ENCODE measurements around the gene LRRC71. TPM values are rescaled to one million over a fixed set of nuclear protein-coding genes. Genes with fewer than 3 reads are reported as not detected.

The LRRC71 gene
- total and polyA plus RNA-seq, 2 of the 8 experiments (the other 6 are each of a cell fraction or from before 2014, with no cell fraction given), result 0.05 TPM; not detected in 1

DNA sequence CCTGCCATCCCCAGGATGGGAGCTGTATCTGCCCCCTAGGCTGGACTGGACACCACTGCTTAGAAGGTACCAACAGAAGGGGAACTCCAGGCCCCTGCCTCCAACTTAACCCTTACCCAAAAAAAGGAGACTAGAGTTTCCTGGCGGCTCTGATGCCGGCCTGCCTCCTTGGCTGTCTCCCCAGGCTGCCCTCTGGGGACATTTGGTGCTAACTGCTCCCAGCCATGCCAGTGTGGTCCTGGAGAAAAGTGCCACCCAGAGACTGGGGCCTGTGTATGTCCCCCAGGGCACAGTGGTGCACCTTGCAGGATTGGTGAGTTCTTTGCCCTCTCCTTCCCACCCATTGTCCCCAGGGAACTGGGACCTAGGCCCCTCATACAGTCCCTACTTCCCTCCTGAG, 8.1 kb upstream of the LRRC71 start:
- TF ChIP-seq, protein P1, sequence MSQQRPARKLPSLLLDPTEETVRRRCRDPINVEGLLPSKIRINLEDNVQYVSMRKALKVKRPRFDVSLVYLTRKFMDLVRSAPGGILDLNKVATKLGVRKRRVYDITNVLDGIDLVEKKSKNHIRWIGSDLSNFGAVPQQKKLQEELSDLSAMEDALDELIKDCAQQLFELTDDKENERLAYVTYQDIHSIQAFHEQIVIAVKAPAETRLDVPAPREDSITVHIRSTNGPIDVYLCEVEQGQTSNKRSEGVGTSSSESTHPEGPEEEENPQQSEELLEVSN (IDR thresholded peaks at IDR 0.05), result no peak
- TF ChIP-seq YY1 (IDR thresholded peaks at IDR 0.05; ENCODE audit: low read depth, low read length), result no peak
- TF ChIP-seq SIN3A (conservative IDR thresholded peaks at IDR 0.05 in 1 of 2, IDR thresholded peaks at IDR 0.05 in 1 of 2; ENCODE audit: low read depth in 1 of 2, low read length in 2 of 2), result no peak
- no peak for TF ChIP-seq SRF (IDR thresholded peaks at IDR 0.05; ENCODE audit: low read depth, low read length)
- no peak for TF ChIP-seq ATF2 (IDR thresholded peaks at IDR 0.05; ENCODE audit: low read length)
- Histone ChIP-seq H3K23me2 (ENCODE audit: low read depth, low read length) (peaks cover 3% of the 10 kb centered on the region; the same call in 1 of the 2 replicates), H3K9ac (replicated peaks in 1 of 4; ENCODE audit: extremely low read depth in 1 of 4, low read depth in 3 of 4, low read length in 3 of 4) (no peak overlapping the region), H3K27ac (ENCODE audit: low read depth, low read length) (no peak overlapping the region), H3K27me3 (replicated peaks in 1 of 4; ENCODE audit: control insufficient read depth in 3 of 4, extremely low read depth in 1 of 4, insufficient read depth in 3 of 4, low read length in 3 of 4) (peaks cover 0 to 18% (median 11%) of the 10 kb centered on the region in 4 experiments; a peak in 6 of 7 replicates), H3K4me2 (ENCODE audit: insufficient read depth in 1 of 2, low read depth in 2 of 2, low read length in 2 of 2) (no peak overlapping the region), H3K36me3 (ENCODE audit: control insufficient read depth in 2 of 4, insufficient read depth in 4 of 4, low read length in 3 of 4) (no peaks in the 10 kb centered on the region), H4K91ac (replicated peaks; ENCODE audit: insufficient read length, low read length) (no peak overlapping the region), H3K18ac (ENCODE audit: extremely low read depth, low read length) (no peak overlapping the region), H2BK20ac (ENCODE audit: low read length) (no peak overlapping the region), H3K9me3 (ENCODE audit: insufficient read depth in 2 of 2, low read depth in 1 of 2, low read length in 1 of 2) (no peaks in the 10 kb centered on the region), H3K79me2 (ENCODE audit: control insufficient read depth in 1 of 2, insufficient read depth in 2 of 2, low read length in 2 of 2) (no peaks in the 10 kb centered on the region), H2AK5ac (ENCODE audit: low read depth, low read length) (peak overlapping the region; percentile 86; the same call in 1 of the 2 replicates), H2BK15ac (ENCODE audit: low read length) (no peak overlapping the region), H2BK12ac (ENCODE audit: low read depth, low read length) (no peak overlapping the region), H2BK5ac (ENCODE audit: low read depth, low read length) (no peak overlapping the region), H4K5ac (ENCODE audit: insufficient read length, low read depth, low read length) (no peak overlapping the region), H3K4me1 (replicated peaks in 1 of 4; ENCODE audit: control insufficient read depth in 3 of 4, insufficient read depth in 4 of 4, low read length in 3 of 4) (peaks cover 2 to 12% (median 10%) of the 10 kb centered on the region in 4 experiments), H3K4ac (replicated peaks; ENCODE audit: insufficient read length, low read depth, low read length) (no peak overlapping the region), H3K4me3 (ENCODE audit: extremely low read depth in 1 of 4, insufficient read depth in 2 of 4, low read depth in 3 of 4, low read length in 4 of 4) (no peak overlapping the region), H2BK120ac (replicated peaks; ENCODE audit: low read depth, low read length) (no peak overlapping the region), H2AFZ (ENCODE audit: low read length) (no peak overlapping the region), H3K23ac (ENCODE audit: insufficient read length) (no peak overlapping the region), H4K8ac (ENCODE audit: extremely low read depth, insufficient read depth, low read length) (no peak overlapping the region), H3K14ac (ENCODE audit: insufficient read length) (no peak overlapping the region), H3K56ac (replicated peaks; ENCODE audit: insufficient read length, low read depth, low read length) (no peak overlapping the region), H3K79me1 (ENCODE audit: low read depth, low read length) (no peaks in the 10 kb centered on the region), H4K20me1 (replicated peaks in 1 of 2; ENCODE audit: control insufficient read depth in 1 of 2, insufficient read depth in 2 of 2, low read length in 2 of 2) (peaks cover 0 to 6% of the 10 kb centered on the region in 2 experiments)
- FAIRE-seq (no peak), DNase-seq (ENCODE audit: low read depth in 1 of 2, low spot score in 2 of 2) (no peak)
- 80% methylated on average over 2 of the region's 2 CpGs; no CpG with 5 or more reads in 1 of the 2 experiments for WGBS, 2 experiments (ENCODE audit: extremely low coverage in 1 of 2, insufficient coverage in 1 of 2, insufficient read length in 1 of 2, insufficient replicate concordance in 2 of 2, low coverage in 1 of 2, low lambda C conversion rate in 2 of 2, missing lambda C conversion rate in 1 of 2)
- CTCF ChIA-PET (ENCODE audit: partially characterized antibody), result interaction anchor here (1.0 to 4.5 kb wide), 14 partner anchors 8 to 186 kb away, joined by 3 to 73 read pairs (median 8); no protein-coding TSS in a partner anchor
- POLR2A ChIA-PET (ENCODE audit: partially characterized antibody), result interaction anchor here (0.7 kb wide), 1 partner anchor 12 kb away, joined by 3 read pairs; no protein-coding TSS in a partner anchor
